K562 (cell line): ENCODE data around the gene ZBTB22. TPM values are rescaled to one million over a fixed set of nuclear protein-coding genes. Genes with fewer than 3 reads are reported as not detected.

Experiments
- ATF1 ChIP-seq, 2 experiments: fragments of 450-650 bp in 1 of 2; IDR thresholded peaks; 2 replicates each; pipeline ENCODE4 v1.6.1; 2016; ENCODE audit warnings: missing compliant biosample characterization in 1 of 2, missing genetic modification characterization in 1 of 2
- ATF7 ChIP-seq: fragments of 450-650 bp; IDR thresholded peaks from 2 replicates; pipeline ENCODE4 v1.7.1; 2014; ENCODE audit warnings: mild to moderate bottlenecking, moderate library complexity
- BCOR ChIP-seq: fragments of 450-650 bp; IDR thresholded peaks from 2 replicates; pipeline ENCODE4 v1.6.1; 2016
- CCNT2 ChIP-seq: IDR thresholded peaks from 2 replicates; pipeline ENCODE4 v1.6.1; 2011; ENCODE audit warnings: borderline replicate concordance, low read depth, mild to moderate bottlenecking, moderate library complexity, mixed read lengths, low read length; ENCODE audit not compliant: insufficient read length; ENCODE audit errors: extremely low read depth
- EGR1 ChIP-seq: fragments of 450-650 bp; conservative IDR thresholded peaks from 2 replicates; pipeline ENCODE4 v1.6.1; 2017; ENCODE audit warnings: mild to moderate bottlenecking
- EP400 ChIP-seq: fragments of 450-650 bp; IDR thresholded peaks from 2 replicates; pipeline ENCODE4 v1.6.1; 2017; ENCODE audit warnings: antibody characterized with exemption, mild to moderate bottlenecking, moderate library complexity
- ESRRA ChIP-seq: fragments of 450-650 bp; IDR thresholded peaks from 2 replicates; pipeline ENCODE4 v1.6.1; 2014; ENCODE audit warnings: low read depth, mild to moderate bottlenecking, moderate library complexity, borderline replicate concordance
- ETV6 ChIP-seq, 3 experiments: fragments of 150-350 bp in 1 of 3; sonication (generic) in 1 of 3; formaldehyde crosslinking in 1 of 3; IDR thresholded peaks; 2 replicates each; pipeline versions ENCODE4 v1.6.1 to v1.8.0; 2014 to 2022; ENCODE audit warnings: borderline replicate concordance in 2 of 3, low read depth in 2 of 3, antibody characterized with exemption in 1 of 3, low read length in 1 of 3, mild to moderate bottlenecking in 1 of 3, missing genetic modification reagents in 1 of 3
- KAT7 ChIP-seq: sonication (generic); formaldehyde crosslinking; IDR thresholded peaks from 2 replicates; pipeline ENCODE4 v1.8.0; 2022; ENCODE audit warnings: missing genetic modification reagents, mild to moderate bottlenecking, borderline replicate concordance
- KLF13 ChIP-seq: fragments of 450-650 bp; IDR thresholded peaks from 2 replicates; pipeline ENCODE4 v1.6.1; 2016; ENCODE audit warnings: missing genetic modification characterization, low read depth, mild to moderate bottlenecking, missing compliant biosample characterization, moderate library complexity, borderline replicate concordance
- MAZ ChIP-seq, 2 experiments: fragments of 450-650 bp in 1 of 2; sonication (generic) in 1 of 2; formaldehyde crosslinking; IDR thresholded peaks in 1 of 2; conservative IDR thresholded peaks in 1 of 2; 2 replicates each; pipeline versions ENCODE4 v1.4.0 to v1.5.0; 2020; ENCODE audit warnings: mild to moderate bottlenecking in 1 of 2, missing genetic modification reagents in 1 of 2
- MLLT1 ChIP-seq, 2 experiments: fragments of 450-650 bp; IDR thresholded peaks; 2 replicates each; pipeline ENCODE4 v1.6.1; 2016
- NFE2 ChIP-seq: IDR thresholded peaks from 2 replicates; pipeline ENCODE4 v1.6.1; 2014; ENCODE audit warnings: antibody characterized with exemption, low read depth
- NFRKB ChIP-seq: fragments of 450-650 bp; IDR thresholded peaks from 2 replicates; pipeline ENCODE4 v1.6.1; 2016; ENCODE audit warnings: low read depth
- PBX2 ChIP-seq, 2 experiments: IDR thresholded peaks in 1 of 2; conservative IDR thresholded peaks in 1 of 2; 2 replicates each; pipeline ENCODE4 v1.6.1; 2016; ENCODE audit warnings: low read depth in 2 of 2, mild to moderate bottlenecking in 1 of 2, missing compliant biosample characterization in 1 of 2, missing genetic modification characterization in 1 of 2, moderate library complexity in 1 of 2
- POLR2AphosphoS2 ChIP-seq: IDR thresholded peaks from 2 replicates; pipeline ENCODE4 v1.6.1; 2012; ENCODE audit warnings: low read length, improper control_type of control experiment
- RB1 ChIP-seq: fragments of 450-650 bp; IDR thresholded peaks from 2 replicates; pipeline ENCODE4 v1.6.1; 2017; ENCODE audit warnings: low read depth, mild to moderate bottlenecking
- SMARCA5 ChIP-seq: fragments of 450-650 bp; IDR thresholded peaks from 2 replicates; pipeline ENCODE4 v1.6.1; 2016
- SMARCE1 ChIP-seq: fragments of 450-650 bp; IDR thresholded peaks from 2 replicates; pipeline ENCODE4 v1.7.1; 2016; ENCODE audit warnings: mild to moderate bottlenecking
- TCF3 ChIP-seq: sonication (generic); formaldehyde crosslinking; IDR thresholded peaks from 2 replicates; pipeline ENCODE4 v1.4.0; 2020; ENCODE audit warnings: mild to moderate bottlenecking, missing genetic modification reagents
- TEAD1 ChIP-seq, 2 experiments: fragments of 450-650 bp in 1 of 2; sonication (generic) in 1 of 2; formaldehyde crosslinking; IDR thresholded peaks; 2 replicates each; pipeline versions ENCODE4 v1.4.0 to v1.8.0; 2020 to 2022; ENCODE audit warnings: mild to moderate bottlenecking in 2 of 2, missing genetic modification reagents in 1 of 2
- ZBTB7A ChIP-seq: IDR thresholded peaks from 2 replicates; pipeline ENCODE4 v1.6.1; 2011; ENCODE audit warnings: low read depth, mild to moderate bottlenecking, low read length, moderate library complexity, borderline replicate concordance; ENCODE audit not compliant: control insufficient read depth
- ZNF23 ChIP-seq: fragments of 250-450 bp; sonication (Bioruptor Pico); IDR thresholded peaks from 2 replicates; pipeline ENCODE4 v1.4.0; 2020; ENCODE audit warnings: mild to moderate bottlenecking
- ZNF507 ChIP-seq: conservative IDR thresholded peaks from 2 replicates; pipeline ENCODE4 v1.6.1; 2017; ENCODE audit warnings: missing genetic modification characterization, missing compliant biosample characterization
- polyA plus RNA-seq, 8 experiments: library from polyadenylated mRNA; depleted of rRNA in 4 of 8; stranded (reverse) in 5 of 8; unstranded in 3 of 8; fragments of >200 nt; fragmentation: Nextera tagmentation in 2 of 8; fragmentation: Illumina TruSeq in 1 of 8; extraction: Ambion mirVana in 2 of 8; extraction: Trizol in 1 of 8; gene quantifications; 2 replicates each; pipeline versions ENCODE4 v1.2.1 to v1.2.3, GENCODE V29; 2011 to 2014; ENCODE audit warnings: inconsistent platforms in 1 of 8, missing spikeins in 1 of 8
- total RNA-seq, 7 experiments: library from RNA; depleted of rRNA in 6 of 7; stranded (reverse); fragments of >200 nt in 6 of 7; fragmentation: Illumina TruSeq in 2 of 7; extraction: Trizol in 2 of 7; gene quantifications; 2 replicates each; pipeline versions ENCODE4 v1.2.1 to v1.2.3, GENCODE V29; 2011 to 2021; ENCODE audit warnings: low replicate concordance in 1 of 7

The ZBTB22 gene
- total and polyA plus RNA-seq, 9 of the 15 experiments (the other 6 are each of a cell fraction or from before 2014, with no cell fraction given): 0.21 to 11.9 (median 7.1) TPM

GRCh38 chr6:33317669-33318425 is at the start of gene ZBTB22 (continued):
- TF ChIP-seq PBX2 (CRISPR knock-in tag; IDR thresholded peaks at IDR 0.05; ENCODE audit: low read depth): no peak
- TF ChIP-seq PBX2 (tag; conservative IDR thresholded peaks at IDR 0.05; ENCODE audit: low read depth): no peak
- TF ChIP-seq ZNF507 (tag): no peak
- TF ChIP-seq SMARCA5: peak; percentile 79; the same call in 1 of the 2 replicates
- peak; percentile 25; the same call in 1 of the 2 replicates for TF ChIP-seq ESRRA
- peak; percentile 64; the same call in 1 of the 2 replicates for TF ChIP-seq EP400
- TF ChIP-seq SMARCE1: peak; percentile 83
- peak; percentile 83 for TF ChIP-seq ATF7
- TF ChIP-seq KLF13 (tag): peak; percentile 8; the same call in 1 of the 2 replicates
- TF ChIP-seq NFRKB: no peak; the same call in 1 of the 2 replicates
- peak; percentile 49; the same call in 1 of the 2 replicates for TF ChIP-seq RB1
- TF ChIP-seq ATF1 (CRISPR knock-in tag; IDR thresholded peaks at IDR 0.05): no peak
- peak; percentile 67 for TF ChIP-seq ATF1 (tag; IDR thresholded peaks at IDR 0.05)
- TF ChIP-seq TCF3 (CRISPR knock-in tag): peak; percentile 13; the same call in 1 of the 2 replicates
- peak; percentile 95 for TF ChIP-seq POLR2AphosphoS2
- peak; percentile 89 for TF ChIP-seq EGR1
- TF ChIP-seq ZNF23: no peak
- TF ChIP-seq ZBTB7A: peak; percentile 86; the same call in 1 of the 2 replicates
- TF ChIP-seq MLLT1 (IDR thresholded peaks at IDR 0.05): peak; percentile 59 to 89; a peak in 3 of 4 replicates
- TF ChIP-seq TEAD1 (CRISPR knock-in tag; IDR thresholded peaks at IDR 0.05): peak; percentile 71 to 96
- TF ChIP-seq KAT7 (CRISPR knock-in tag): peak; percentile 54; the same call in 1 of the 2 replicates
- TF ChIP-seq BCOR: peak; percentile 82
- peak; percentile 64 for TF ChIP-seq CCNT2
- TF ChIP-seq NFE2: peak; percentile 23; the same call in 1 of the 2 replicates
- peak; percentile 93 to 95 for TF ChIP-seq MAZ (CRISPR knock-in tag; conservative IDR thresholded peaks at IDR 0.05 in 1 of 2, IDR thresholded peaks at IDR 0.05 in 1 of 2)
- TF ChIP-seq ETV6 (IDR thresholded peaks at IDR 0.05; ENCODE audit: borderline replicate concordance in 1 of 2, low read depth in 2 of 2, low read length in 1 of 2): peak in 1 of 2 experiments; percentile 80; a peak in 1 of 4 replicates
- TF ChIP-seq ETV6 (CRISPR knock-in tag; IDR thresholded peaks at IDR 0.05; ENCODE audit: borderline replicate concordance): no peak
